Mesenchymal stem cell (in vitro differentiated cells and primary cell): ENCODE results near the gene SGK1.

Experiments used
- DNase-seq: peaks from one replicate; pipeline ENCODE4 v3.0.0-alpha.2; 2013
- H2AFZ ChIP-seq: one replicate; pipeline ENCODE4 v1.6.1; 2013; ENCODE audit warnings: low read depth, mild to moderate bottlenecking, control low read depth, inconsistent platforms, low read length, moderate library complexity
- H2AK5ac ChIP-seq: 2 replicates; pipeline ENCODE4 v1.6.1; 2013; ENCODE audit warnings: low read length, moderate library complexity, mild to moderate bottlenecking, inconsistent platforms; ENCODE audit not compliant: severe bottlenecking
- H2BK120ac ChIP-seq: one replicate; pipeline ENCODE4 v1.6.1; 2013; ENCODE audit warnings: low read depth, mild to moderate bottlenecking, inconsistent platforms, low read length, moderate library complexity
- H2BK12ac ChIP-seq, 2 experiments: one replicate each; pipeline ENCODE4 v1.6.1; 2013; ENCODE audit warnings: inconsistent platforms in 2 of 2, low read length in 2 of 2, mild to moderate bottlenecking in 2 of 2, moderate library complexity in 2 of 2, control low read depth in 1 of 2
- H2BK15ac ChIP-seq: one replicate; pipeline ENCODE4 v1.6.1; 2013; ENCODE audit warnings: mild to moderate bottlenecking, low read depth, inconsistent platforms; ENCODE audit not compliant: poor library complexity, severe bottlenecking
- H2BK5ac ChIP-seq: 2 replicates; pipeline ENCODE4 v1.6.1; 2013; ENCODE audit warnings: low read depth, mild to moderate bottlenecking, low read length, control low read depth, inconsistent platforms; ENCODE audit not compliant: poor library complexity, severe bottlenecking
- H3K14ac ChIP-seq, 2 experiments: one replicate each; pipeline ENCODE4 v1.6.1; 2013; ENCODE audit warnings: inconsistent platforms in 2 of 2, low read length in 2 of 2, control low read depth in 1 of 2, mild to moderate bottlenecking in 1 of 2, moderate library complexity in 1 of 2
- H3K18ac ChIP-seq, 2 experiments: one replicate each; pipeline ENCODE4 v1.6.1; 2013; ENCODE audit warnings: inconsistent platforms in 2 of 2, low read length in 2 of 2, control low read depth in 1 of 2, low read depth in 1 of 2, mild to moderate bottlenecking in 1 of 2
- H3K23ac ChIP-seq, 2 experiments: one replicate each; pipeline ENCODE4 v1.6.1; 2013; ENCODE audit warnings: inconsistent platforms in 2 of 2, low read length in 2 of 2, mild to moderate bottlenecking in 2 of 2, moderate library complexity in 2 of 2, control low read depth in 1 of 2
- H3K27ac ChIP-seq: 2 replicates; pipeline ENCODE4 v1.5.1; 2013; ENCODE audit warnings: mild to moderate bottlenecking, moderate library complexity, low read length, control low read depth, inconsistent platforms; ENCODE audit not compliant: poor library complexity, severe bottlenecking
- H3K27me3 ChIP-seq, 2 experiments: 2 replicates each; pipeline versions ENCODE4 v1.6.1 to v1.7.0; 2013; ENCODE audit warnings: low read length in 2 of 2, mild to moderate bottlenecking in 2 of 2, moderate library complexity in 2 of 2, control low read depth in 1 of 2, inconsistent platforms in 1 of 2; ENCODE audit not compliant: control insufficient read depth in 1 of 2, insufficient read depth in 1 of 2
- H3K36me3 ChIP-seq, 2 experiments: 2 replicates each; pipeline versions ENCODE4 v1.6.1 to v1.7.0; 2013; ENCODE audit warnings: low read length in 2 of 2, control low read depth in 1 of 2, inconsistent platforms in 1 of 2, low read depth in 1 of 2, mild to moderate bottlenecking in 1 of 2; ENCODE audit not compliant: insufficient read depth in 2 of 2, control insufficient read depth in 1 of 2
- H3K4ac ChIP-seq, 2 experiments: one replicate each; pipeline ENCODE4 v1.6.1; 2013; ENCODE audit warnings: inconsistent platforms in 2 of 2, low read length in 2 of 2, mild to moderate bottlenecking in 2 of 2, moderate library complexity in 2 of 2, control low read depth in 1 of 2, low read depth in 1 of 2
- H3K4me1 ChIP-seq: 2 replicates; pipeline ENCODE4 v1.6.1; 2013; ENCODE audit warnings: low read depth, low read length, control low read depth; ENCODE audit not compliant: control insufficient read depth, insufficient read depth
- H3K4me2 ChIP-seq: 2 replicates; pipeline ENCODE4 v1.6.1; 2013; ENCODE audit warnings: low read length, mild to moderate bottlenecking, inconsistent platforms; ENCODE audit not compliant: poor library complexity, severe bottlenecking
- H3K4me3 ChIP-seq, 2 experiments: 2 replicates each; pipeline versions ENCODE4 v1.5.1 to v1.7.0; 2013; ENCODE audit warnings: low read length in 2 of 2, mild to moderate bottlenecking in 2 of 2, control low read depth in 1 of 2, low read depth in 1 of 2; ENCODE audit not compliant: insufficient read depth in 1 of 2
- H3K79me1 ChIP-seq: replicated peaks from 2 replicates; pipeline ENCODE4 v1.6.1; 2013; ENCODE audit warnings: mild to moderate bottlenecking, control low read depth, low read length, inconsistent platforms; ENCODE audit not compliant: poor library complexity, severe bottlenecking
- H3K9ac ChIP-seq: 2 replicates; pipeline ENCODE4 v1.7.0; 2013; ENCODE audit warnings: mild to moderate bottlenecking, low read length, moderate library complexity
- H3K9me3 ChIP-seq: 2 replicates; pipeline ENCODE4 v1.7.0; 2013; ENCODE audit warnings: mild to moderate bottlenecking, low read length; ENCODE audit not compliant: control insufficient read depth
- H4K8ac ChIP-seq: one replicate; pipeline ENCODE4 v1.6.1; 2013; ENCODE audit warnings: inconsistent platforms, mild to moderate bottlenecking, low read length, moderate library complexity
- H4K91ac ChIP-seq: one replicate; pipeline ENCODE4 v1.6.1; 2013; ENCODE audit warnings: mild to moderate bottlenecking, low read length, inconsistent platforms
- WGBS: methylation state at CpG from one replicate; pipeline ENCODE4 v1.1.7; 2013; ENCODE audit warnings: mixed read lengths; 5-methylcytosine and 5-hydroxymethylcytosine counted together

The SGK1 gene

DNA sequence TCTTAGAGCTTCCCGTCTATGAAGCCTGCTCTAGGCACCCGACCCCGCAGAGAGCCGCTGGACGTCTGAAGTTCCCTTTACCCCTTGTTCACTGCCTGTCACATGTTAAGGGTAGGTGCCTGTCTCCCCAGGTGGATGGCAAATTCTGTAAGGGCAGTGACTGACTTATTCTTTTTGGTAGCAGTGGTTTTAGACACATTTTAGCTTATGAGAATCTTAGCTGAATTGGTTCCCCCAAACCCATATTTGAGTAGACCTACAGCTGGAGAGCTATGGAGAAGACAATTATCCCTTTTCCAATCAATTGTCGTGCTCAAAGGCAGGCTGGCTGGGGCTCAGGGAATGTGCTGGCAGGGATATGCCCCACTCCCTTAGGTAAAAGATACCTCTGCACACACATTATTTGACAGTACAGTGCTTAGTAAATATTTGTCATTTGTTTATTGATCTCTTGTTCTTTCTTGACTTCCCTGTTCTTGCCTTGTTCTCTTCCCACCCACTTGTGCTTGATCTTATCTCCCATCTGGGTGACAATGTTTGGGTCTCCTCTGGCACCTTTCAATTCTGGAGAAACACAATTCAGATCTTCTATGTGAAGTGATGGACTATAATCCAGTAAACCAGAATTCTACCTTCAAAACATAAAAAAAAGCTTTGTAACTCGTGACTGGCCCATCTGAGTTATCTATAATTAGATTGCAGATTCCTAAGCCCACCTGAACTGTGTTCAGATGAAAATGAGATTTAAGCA, 151.2 kb downstream of the SGK1 start:
- no peak overlapping the region for H3K27ac ChIP-seq
- H3K18ac ChIP-seq, result no peak overlapping the region
- no peak overlapping the region for H2BK15ac ChIP-seq
- H3K4me2 ChIP-seq, result no peak overlapping the region
- no peak overlapping the region for H3K9ac ChIP-seq
- H3K27me3 ChIP-seq, result no peaks in the 10 kb centered on the region
- no peak overlapping the region for H3K14ac ChIP-seq
- H3K36me3 ChIP-seq, result peaks cover 21 to 40% of the 10 kb centered on the region in 2 experiments
- no peak overlapping the region for H3K23ac ChIP-seq
- H3K4me3 ChIP-seq, result no peak overlapping the region
- no peak overlapping the region for H3K4ac ChIP-seq
- no peak for DNase-seq
- no peak overlapping the region for H2BK5ac ChIP-seq
- no peak overlapping the region for H2BK12ac ChIP-seq
- no peak overlapping the region for H2BK120ac ChIP-seq
- H2AFZ ChIP-seq, result no peak overlapping the region
- H4K91ac ChIP-seq, result no peak overlapping the region
- 88% methylated on average over 7 of the region's 7 CpGs for WGBS
- no peaks in the 10 kb centered on the region for H3K79me1 ChIP-seq
- H3K9me3 ChIP-seq, result no peaks in the 10 kb centered on the region
- H3K4me1 ChIP-seq, result peaks cover 6% of the 10 kb centered on the region
- H4K8ac ChIP-seq, result no peak overlapping the region
- H2AK5ac ChIP-seq, result no peak overlapping the region

DNA sequence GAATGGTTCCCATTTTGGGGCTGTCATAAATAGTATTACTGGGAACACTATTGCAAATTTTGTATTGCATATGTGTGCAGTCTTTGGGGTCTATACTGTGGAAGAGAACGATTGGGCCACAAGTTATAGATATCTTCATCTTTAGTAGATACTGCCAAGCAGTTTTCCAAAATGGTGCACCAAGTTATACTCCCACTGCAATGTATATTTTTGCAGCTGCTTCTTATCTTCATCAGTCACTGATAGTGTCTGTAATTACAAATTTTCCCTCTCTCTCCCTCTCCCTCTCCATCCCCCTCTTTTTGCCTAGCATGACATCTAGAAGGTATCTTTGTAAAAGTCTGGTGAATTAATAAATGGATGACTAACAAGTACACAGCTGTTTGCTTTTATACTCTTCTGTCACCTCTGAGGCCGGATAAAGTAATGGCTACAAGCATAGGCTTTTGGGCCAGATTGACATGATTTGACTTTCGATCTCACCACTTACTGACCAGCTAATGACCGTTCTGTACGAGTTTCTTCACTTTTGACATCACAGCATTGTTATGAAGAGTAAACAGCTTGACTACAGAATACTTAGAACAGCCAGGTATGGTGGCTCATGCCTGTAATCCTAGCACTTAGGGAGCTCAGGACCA, 152.2 kb downstream of the SGK1 start:
- Histone ChIP-seq H2AK5ac (no peak overlapping the region), H3K9me3 (no peaks in the 10 kb centered on the region), H3K79me1 (no peaks in the 10 kb centered on the region), H3K23ac (no peak overlapping the region), H2AFZ (no peak overlapping the region), H3K9ac (no peak overlapping the region), H3K36me3 (peaks cover 17 to 30% of the 10 kb centered on the region in 2 experiments), H2BK12ac (no peak overlapping the region), H4K91ac (no peak overlapping the region), H2BK15ac (no peak overlapping the region), H3K4me3 (no peak overlapping the region), H2BK120ac (no peak overlapping the region), H3K4ac (no peak overlapping the region), H3K27ac (no peak overlapping the region), H3K14ac (no peak overlapping the region), H3K18ac (no peak overlapping the region), H3K27me3 (no peaks in the 10 kb centered on the region), H3K4me2 (no peak overlapping the region), H3K4me1 (peaks cover 3% of the 10 kb centered on the region), H4K8ac (no peak overlapping the region), H2BK5ac (no peak overlapping the region)
- no peak for DNase-seq
- 89% methylated on average over 4 of the region's 5 CpGs for WGBS

DNA sequence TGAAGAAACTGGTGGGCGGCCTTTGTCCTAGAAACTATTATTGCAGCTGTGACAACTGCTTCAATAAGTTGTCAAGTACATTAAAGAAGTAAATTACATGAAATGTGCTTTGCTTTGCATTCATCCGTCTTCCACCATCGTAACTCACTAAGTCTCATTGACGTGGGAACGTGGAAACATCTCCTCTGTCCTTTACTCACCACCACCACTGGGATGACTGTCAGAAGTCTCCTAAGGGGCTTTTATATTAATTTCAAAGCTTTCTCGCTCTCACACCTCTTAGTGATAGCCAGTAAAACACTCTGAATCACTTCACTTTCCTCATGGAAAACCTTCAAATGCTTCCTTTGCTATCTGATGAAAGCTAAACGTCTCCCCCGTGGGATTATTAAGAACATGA, 153.6 kb downstream of the SGK1 start:
- no peak overlapping the region for H3K4ac ChIP-seq
- no peak overlapping the region for H3K4me2 ChIP-seq
- WGBS, result 82% methylated on average over 8 of the region's 8 CpGs
- no peak overlapping the region for H3K27ac ChIP-seq
- H2BK12ac ChIP-seq, result no peak overlapping the region
- H2BK15ac ChIP-seq, result no peak overlapping the region
- no peak for DNase-seq
- H3K4me1 ChIP-seq, result no peaks in the 10 kb centered on the region
- no peaks in the 10 kb centered on the region for H3K9me3 ChIP-seq
- H2AFZ ChIP-seq, result no peak overlapping the region
- H3K23ac ChIP-seq, result no peak overlapping the region
- H3K4me3 ChIP-seq, result no peak overlapping the region
- no peak overlapping the region for H3K9ac ChIP-seq
- no peak overlapping the region for H2BK120ac ChIP-seq
- H3K14ac ChIP-seq, result no peak overlapping the region
- peaks cover 11 to 16% of the 10 kb centered on the region in 2 experiments for H3K36me3 ChIP-seq
- no peak overlapping the region for H4K91ac ChIP-seq
- H2AK5ac ChIP-seq, result no peak overlapping the region
- no peak overlapping the region for H2BK5ac ChIP-seq
- no peaks in the 10 kb centered on the region for H3K79me1 ChIP-seq
- H4K8ac ChIP-seq, result no peak overlapping the region
- no peaks in the 10 kb centered on the region for H3K27me3 ChIP-seq
- H3K18ac ChIP-seq, result no peak overlapping the region

DNA sequence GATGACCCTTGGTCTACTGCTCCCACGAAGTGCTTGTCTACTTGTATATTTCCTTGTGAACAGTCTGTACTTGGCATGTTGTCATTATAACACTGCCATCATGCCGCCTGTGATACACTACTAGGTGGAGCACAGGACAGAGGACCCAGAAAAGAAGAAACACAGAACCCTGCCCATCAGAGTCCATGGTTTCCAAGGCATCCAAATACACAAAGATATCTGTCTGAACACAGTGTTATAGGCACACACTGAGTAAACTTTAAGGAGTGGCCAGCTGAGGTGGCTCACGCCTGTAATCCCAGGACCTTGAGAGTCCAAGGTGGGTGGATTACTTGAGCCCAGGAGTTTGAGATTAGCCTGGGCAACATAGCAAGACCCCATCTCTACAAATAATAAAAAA, 155.0 kb downstream of the SGK1 start:
- Histone ChIP-seq H3K27me3 (no peaks in the 10 kb centered on the region), H3K27ac (no peak overlapping the region), H3K18ac (no peak overlapping the region), H2BK120ac (no peak overlapping the region), H3K4me1 (no peaks in the 10 kb centered on the region), H2BK15ac (no peak overlapping the region), H3K4ac (no peak overlapping the region), H4K91ac (no peak overlapping the region), H4K8ac (no peak overlapping the region), H3K14ac (no peak overlapping the region), H3K9me3 (no peaks in the 10 kb centered on the region), H3K9ac (no peak overlapping the region), H2AK5ac (no peak overlapping the region), H2BK12ac (no peak overlapping the region), H3K23ac (no peak overlapping the region), H3K79me1 (no peaks in the 10 kb centered on the region), H3K36me3 (peaks cover 4 to 6% of the 10 kb centered on the region in 2 experiments), H3K4me2 (no peak overlapping the region), H2BK5ac (no peak overlapping the region), H3K4me3 (no peak overlapping the region), H2AFZ (no peak overlapping the region)
- DNase-seq, result no peak
- WGBS, result 89% methylated on average over 2 of the region's 3 CpGs
